MM.1S (cell line): Measurements from ENCODE around the gene PIBF1.

ENCODE experiments used
- DNase-seq: peaks from one replicate; pipeline ENCODE4 v3.0.0-alpha.2; 2015
- H2AFZ ChIP-seq: fragments of 300-600 bp; sonication (generic); 2 replicates; pipeline ENCODE4 v1.6.0; 2016; ENCODE audit warnings: antibody characterized with exemption, low read length
- H3F3A ChIP-seq: fragments of 300-600 bp; sonication (generic); 2 replicates; pipeline ENCODE4 v1.6.1; 2016; ENCODE audit warnings: mild to moderate bottlenecking, antibody characterized with exemption, low read length, moderate library complexity, mixed read lengths; ENCODE audit not compliant: insufficient read depth
- H3K27ac ChIP-seq: fragments of 300-600 bp; sonication (generic); 2 replicates; pipeline ENCODE4 v1.5.1; 2016; ENCODE audit warnings: mild to moderate bottlenecking, low read length
- H3K27me3 ChIP-seq: fragments of 300-600 bp; sonication (generic); replicated peaks from 2 replicates; pipeline ENCODE4 v1.6.0; 2016; ENCODE audit warnings: low read length; ENCODE audit not compliant: insufficient read depth
- H3K36me3 ChIP-seq: fragments of 300-600 bp; sonication (generic); replicated peaks from 2 replicates; pipeline ENCODE4 v1.6.1; 2016; ENCODE audit warnings: mild to moderate bottlenecking, low read length, mixed read lengths; ENCODE audit not compliant: insufficient read depth
- H3K4me1 ChIP-seq: fragments of 300-600 bp; sonication (generic); 2 replicates; pipeline ENCODE4 v1.6.1; 2016; ENCODE audit warnings: low read length, mixed read lengths
- H3K4me2 ChIP-seq: fragments of 300-600 bp; sonication (generic); 2 replicates; pipeline ENCODE4 v1.6.0; 2016; ENCODE audit warnings: low read depth, low read length
- H3K4me3 ChIP-seq: fragments of 300-600 bp; sonication (generic); 2 replicates; pipeline ENCODE4 v1.5.1; 2016; ENCODE audit warnings: low read length, mixed read lengths
- H3K79me2 ChIP-seq: fragments of 300-600 bp; sonication (generic); 2 replicates; pipeline ENCODE4 v1.6.1; 2016; ENCODE audit warnings: mixed run types, low read length, mixed read lengths
- H3K9ac ChIP-seq: fragments of 300-600 bp; sonication (generic); 2 replicates; pipeline ENCODE4 v1.6.1; 2016; ENCODE audit warnings: low read length, mixed read lengths
- H3K9me2 ChIP-seq: fragments of 300-600 bp; sonication (generic); replicated peaks from 2 replicates; pipeline ENCODE4 v1.6.1; 2016; ENCODE audit warnings: mild to moderate bottlenecking, low read length, mixed read lengths; ENCODE audit not compliant: insufficient read depth
- H3K9me3 ChIP-seq: fragments of 300-600 bp; sonication (generic); replicated peaks from 2 replicates; pipeline ENCODE4 v1.6.1; 2016; ENCODE audit warnings: mild to moderate bottlenecking, low read length, mixed read lengths; ENCODE audit not compliant: insufficient read depth
- H4K20me1 ChIP-seq: fragments of 300-600 bp; sonication (generic); 2 replicates; pipeline ENCODE4 v1.6.1; 2016; ENCODE audit warnings: mild to moderate bottlenecking, low read length, moderate library complexity, mixed read lengths; ENCODE audit not compliant: insufficient read depth
- EZH2 ChIP-seq: fragments of 300-600 bp; sonication (generic); optimal IDR thresholded peaks from 2 replicates; pipeline ENCODE3; 2017; ENCODE audit warnings: low read depth, mild to moderate bottlenecking, antibody characterized with exemption, low read length, mixed read lengths
- EZH2phosphoT487 ChIP-seq: fragments of 300-600 bp; sonication (generic); IDR thresholded peaks from 2 replicates; pipeline ENCODE4 v1.6.1; 2018; ENCODE audit warnings: antibody characterized with exemption, low read length
- TF ChIP-seq, protein P1 (sequence below): fragments of 300-600 bp; sonication (generic); IDR thresholded peaks from 2 replicates; pipeline ENCODE4 v1.5.1; 2016; ENCODE audit warnings: antibody characterized with exemption, low read length, mixed read lengths

Gene PIBF1

DNA sequence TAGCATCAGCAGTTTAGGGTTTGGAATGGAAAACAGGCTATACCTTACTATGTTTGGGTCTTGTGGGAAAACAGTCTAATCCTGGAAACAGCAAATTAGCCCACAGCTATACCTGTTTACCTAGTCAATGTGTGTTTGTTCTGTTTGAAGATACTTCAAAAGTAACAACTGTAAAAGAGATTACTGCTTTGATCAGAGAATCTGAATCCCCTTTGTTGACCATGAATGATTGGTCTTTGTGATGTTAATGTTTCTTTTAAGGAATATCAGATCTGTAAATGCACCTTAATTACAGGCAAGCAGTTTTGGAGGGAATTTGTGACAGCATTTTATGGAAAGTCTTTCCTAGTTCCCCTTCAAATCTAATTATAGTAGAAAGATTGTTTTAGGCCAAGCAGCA lies 256.1 kb downstream of the PIBF1 start:
- Histone ChIP-seq H3K9me3 (no peaks in the 10 kb centered on the region), H3F3A (no peaks in the 10 kb centered on the region), H3K4me2 (no peak overlapping the region), H4K20me1 (no peaks in the 10 kb centered on the region), H3K36me3 (no peaks in the 10 kb centered on the region), H3K9me2 (no peaks in the 10 kb centered on the region), H3K79me2 (no peaks in the 10 kb centered on the region), H3K4me3 (no peak overlapping the region), H3K27ac (no peak overlapping the region), H3K9ac (no peak overlapping the region), H2AFZ (no peak overlapping the region), H3K4me1 (no peaks in the 10 kb centered on the region), H3K27me3 (no peaks in the 10 kb centered on the region)
- TF ChIP-seq EZH2 (no peak), EZH2phosphoT487 (no peak)
- TF ChIP-seq, protein P1, sequence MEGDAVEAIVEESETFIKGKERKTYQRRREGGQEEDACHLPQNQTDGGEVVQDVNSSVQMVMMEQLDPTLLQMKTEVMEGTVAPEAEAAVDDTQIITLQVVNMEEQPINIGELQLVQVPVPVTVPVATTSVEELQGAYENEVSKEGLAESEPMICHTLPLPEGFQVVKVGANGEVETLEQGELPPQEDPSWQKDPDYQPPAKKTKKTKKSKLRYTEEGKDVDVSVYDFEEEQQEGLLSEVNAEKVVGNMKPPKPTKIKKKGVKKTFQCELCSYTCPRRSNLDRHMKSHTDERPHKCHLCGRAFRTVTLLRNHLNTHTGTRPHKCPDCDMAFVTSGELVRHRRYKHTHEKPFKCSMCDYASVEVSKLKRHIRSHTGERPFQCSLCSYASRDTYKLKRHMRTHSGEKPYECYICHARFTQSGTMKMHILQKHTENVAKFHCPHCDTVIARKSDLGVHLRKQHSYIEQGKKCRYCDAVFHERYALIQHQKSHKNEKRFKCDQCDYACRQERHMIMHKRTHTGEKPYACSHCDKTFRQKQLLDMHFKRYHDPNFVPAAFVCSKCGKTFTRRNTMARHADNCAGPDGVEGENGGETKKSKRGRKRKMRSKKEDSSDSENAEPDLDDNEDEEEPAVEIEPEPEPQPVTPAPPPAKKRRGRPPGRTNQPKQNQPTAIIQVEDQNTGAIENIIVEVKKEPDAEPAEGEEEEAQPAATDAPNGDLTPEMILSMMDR: no peak
- no peak for DNase-seq

DNA sequence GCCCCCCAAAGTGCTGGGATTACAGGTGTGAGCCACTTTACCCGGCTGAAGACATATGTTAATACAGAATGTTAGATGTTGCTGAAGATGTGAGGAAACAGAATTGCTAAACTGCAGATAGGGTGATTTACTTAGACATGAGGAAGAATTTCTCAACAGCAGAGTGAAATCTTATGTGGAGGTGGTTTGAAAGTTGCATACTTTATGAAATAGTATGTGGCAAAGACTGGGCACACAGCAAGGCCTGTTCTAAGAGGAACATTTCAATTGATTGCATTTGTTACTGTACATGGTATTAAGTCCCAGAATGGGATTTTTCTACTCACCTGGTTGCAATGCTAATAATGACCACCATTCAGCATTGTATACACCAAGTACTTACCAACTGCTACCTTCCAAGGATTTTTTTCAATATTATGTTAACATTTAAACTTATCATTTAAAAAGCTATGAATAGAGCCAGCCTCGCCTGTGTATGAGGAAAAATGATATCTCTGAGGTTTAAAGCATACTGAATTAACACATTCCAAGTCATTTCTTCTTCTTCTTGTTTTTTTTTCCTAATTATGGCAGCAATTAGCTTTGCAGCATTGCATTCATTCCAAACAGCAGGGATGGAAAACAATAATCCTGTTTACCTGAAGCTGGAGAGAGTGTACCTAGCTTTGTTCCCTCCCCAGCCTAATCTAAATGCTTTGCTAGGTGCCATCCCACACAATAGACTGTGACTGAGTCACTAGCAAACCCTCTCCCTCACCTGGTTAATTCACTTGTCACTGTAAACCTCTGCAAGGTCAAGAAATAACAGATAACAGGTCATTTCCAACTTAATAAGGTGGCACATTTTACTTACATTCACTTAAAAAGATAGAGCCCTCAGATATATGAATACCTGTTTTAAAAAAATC lies 257.5 kb downstream of the PIBF1 start:
- Histone ChIP-seq H3K4me3 (no peak overlapping the region), H2AFZ (no peak overlapping the region), H3K9ac (no peak overlapping the region), H3K9me3 (no peaks in the 10 kb centered on the region), H3K79me2 (no peaks in the 10 kb centered on the region), H3K9me2 (no peaks in the 10 kb centered on the region), H3K27me3 (no peaks in the 10 kb centered on the region), H3K4me2 (no peak overlapping the region), H3K4me1 (no peaks in the 10 kb centered on the region), H4K20me1 (no peaks in the 10 kb centered on the region), H3F3A (no peaks in the 10 kb centered on the region), H3K27ac (no peak overlapping the region), H3K36me3 (no peaks in the 10 kb centered on the region)
- TF ChIP-seq EZH2phosphoT487: no peak
- no peak for DNase-seq

DNA sequence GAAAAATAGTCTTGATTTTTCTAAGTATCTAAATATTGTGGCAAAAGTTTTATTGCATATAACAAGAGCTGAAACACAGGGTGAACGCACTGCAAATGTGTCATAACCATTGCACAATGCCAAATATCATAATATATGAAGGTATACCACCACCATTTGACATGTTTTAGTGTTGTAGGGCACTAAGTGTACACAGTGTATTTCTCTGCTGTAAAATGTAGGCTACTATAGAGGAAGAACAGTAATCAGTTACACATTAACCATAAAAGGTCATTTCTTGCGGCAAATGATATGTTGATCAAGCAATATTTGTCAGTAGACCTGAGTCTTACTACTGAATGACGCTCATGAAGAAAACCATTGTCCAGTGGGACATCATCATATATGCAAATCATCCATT lies 258.6 kb downstream of the PIBF1 start:
- H3K4me2 ChIP-seq: no peak overlapping the region
- no peaks in the 10 kb centered on the region for H3F3A ChIP-seq
- no peak overlapping the region for H3K4me3 ChIP-seq
- no peaks in the 10 kb centered on the region for H3K79me2 ChIP-seq
- no peaks in the 10 kb centered on the region for H3K9me2 ChIP-seq
- no peaks in the 10 kb centered on the region for H3K9me3 ChIP-seq
- no peaks in the 10 kb centered on the region for H3K4me1 ChIP-seq
- no peak for DNase-seq
- H3K36me3 ChIP-seq: no peaks in the 10 kb centered on the region
- H3K27me3 ChIP-seq: no peaks in the 10 kb centered on the region
- TF ChIP-seq, protein P1: no peak
- no peak for TF ChIP-seq EZH2
- TF ChIP-seq EZH2phosphoT487: no peak
- no peak overlapping the region for H3K27ac ChIP-seq
- H2AFZ ChIP-seq: no peak overlapping the region
- H3K9ac ChIP-seq: no peak overlapping the region
- H4K20me1 ChIP-seq: no peaks in the 10 kb centered on the region
